Central memory CD8-positive, alpha-beta T cell (primary cell): ENCODE results near the gene CTNND1.
"Not testable (repeated sequence)": the region's sequence is repeated elsewhere in the genome, so short reads cannot be mapped to it uniquely, and the experiment has no call there.

Experiments used
- ATAC-seq: fragments of 150-1000 bp; cut with Tn5 transposase; replicated peaks from 2 replicates; pipeline ENCODE4 v1.10.0; 2022; ENCODE audit warnings: mild to moderate bottlenecking, moderate FRiP score, moderate number of reproducible peaks; ENCODE audit not compliant: poor library complexity, severe bottlenecking; ENCODE audit errors: extremely low read depth
- DNase-seq, 2 donors: peaks; one replicate each; pipeline ENCODE4 v3.0.0; 2021; ENCODE audit warnings: low spot score in 2 of 2
- H3K27ac Mint-ChIP-seq: one replicate; pipeline ENCODE4 v1.8.0; 2022; ENCODE audit warnings: low read depth, mild to moderate bottlenecking, moderate library complexity, mixed read lengths
- H3K27me3 Mint-ChIP-seq: one replicate; pipeline ENCODE4 v1.8.0; 2022; ENCODE audit warnings: mixed read lengths
- H3K36me3 Mint-ChIP-seq: one replicate; pipeline ENCODE4 v1.8.0; 2022; ENCODE audit warnings: mild to moderate bottlenecking, moderate library complexity, mixed read lengths; ENCODE audit not compliant: insufficient read depth
- H3K4me1 Mint-ChIP-seq: one replicate; pipeline ENCODE4 v1.8.0; 2022; ENCODE audit warnings: mixed read lengths
- H3K4me3 Mint-ChIP-seq: one replicate; pipeline ENCODE4 v1.8.0; 2022; ENCODE audit warnings: mild to moderate bottlenecking, moderate library complexity, mixed read lengths
- H3K9me3 Mint-ChIP-seq: one replicate; pipeline ENCODE4 v1.8.0; 2022; ENCODE audit warnings: mixed read lengths

Gene CTNND1, protein sequence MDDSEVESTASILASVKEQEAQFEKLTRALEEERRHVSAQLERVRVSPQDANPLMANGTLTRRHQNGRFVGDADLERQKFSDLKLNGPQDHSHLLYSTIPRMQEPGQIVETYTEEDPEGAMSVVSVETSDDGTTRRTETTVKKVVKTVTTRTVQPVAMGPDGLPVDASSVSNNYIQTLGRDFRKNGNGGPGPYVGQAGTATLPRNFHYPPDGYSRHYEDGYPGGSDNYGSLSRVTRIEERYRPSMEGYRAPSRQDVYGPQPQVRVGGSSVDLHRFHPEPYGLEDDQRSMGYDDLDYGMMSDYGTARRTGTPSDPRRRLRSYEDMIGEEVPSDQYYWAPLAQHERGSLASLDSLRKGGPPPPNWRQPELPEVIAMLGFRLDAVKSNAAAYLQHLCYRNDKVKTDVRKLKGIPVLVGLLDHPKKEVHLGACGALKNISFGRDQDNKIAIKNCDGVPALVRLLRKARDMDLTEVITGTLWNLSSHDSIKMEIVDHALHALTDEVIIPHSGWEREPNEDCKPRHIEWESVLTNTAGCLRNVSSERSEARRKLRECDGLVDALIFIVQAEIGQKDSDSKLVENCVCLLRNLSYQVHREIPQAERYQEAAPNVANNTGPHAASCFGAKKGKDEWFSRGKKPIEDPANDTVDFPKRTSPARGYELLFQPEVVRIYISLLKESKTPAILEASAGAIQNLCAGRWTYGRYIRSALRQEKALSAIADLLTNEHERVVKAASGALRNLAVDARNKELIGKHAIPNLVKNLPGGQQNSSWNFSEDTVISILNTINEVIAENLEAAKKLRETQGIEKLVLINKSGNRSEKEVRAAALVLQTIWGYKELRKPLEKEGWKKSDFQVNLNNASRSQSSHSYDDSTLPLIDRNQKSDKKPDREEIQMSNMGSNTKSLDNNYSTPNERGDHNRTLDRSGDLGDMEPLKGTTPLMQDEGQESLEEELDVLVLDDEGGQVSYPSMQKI

DNA sequence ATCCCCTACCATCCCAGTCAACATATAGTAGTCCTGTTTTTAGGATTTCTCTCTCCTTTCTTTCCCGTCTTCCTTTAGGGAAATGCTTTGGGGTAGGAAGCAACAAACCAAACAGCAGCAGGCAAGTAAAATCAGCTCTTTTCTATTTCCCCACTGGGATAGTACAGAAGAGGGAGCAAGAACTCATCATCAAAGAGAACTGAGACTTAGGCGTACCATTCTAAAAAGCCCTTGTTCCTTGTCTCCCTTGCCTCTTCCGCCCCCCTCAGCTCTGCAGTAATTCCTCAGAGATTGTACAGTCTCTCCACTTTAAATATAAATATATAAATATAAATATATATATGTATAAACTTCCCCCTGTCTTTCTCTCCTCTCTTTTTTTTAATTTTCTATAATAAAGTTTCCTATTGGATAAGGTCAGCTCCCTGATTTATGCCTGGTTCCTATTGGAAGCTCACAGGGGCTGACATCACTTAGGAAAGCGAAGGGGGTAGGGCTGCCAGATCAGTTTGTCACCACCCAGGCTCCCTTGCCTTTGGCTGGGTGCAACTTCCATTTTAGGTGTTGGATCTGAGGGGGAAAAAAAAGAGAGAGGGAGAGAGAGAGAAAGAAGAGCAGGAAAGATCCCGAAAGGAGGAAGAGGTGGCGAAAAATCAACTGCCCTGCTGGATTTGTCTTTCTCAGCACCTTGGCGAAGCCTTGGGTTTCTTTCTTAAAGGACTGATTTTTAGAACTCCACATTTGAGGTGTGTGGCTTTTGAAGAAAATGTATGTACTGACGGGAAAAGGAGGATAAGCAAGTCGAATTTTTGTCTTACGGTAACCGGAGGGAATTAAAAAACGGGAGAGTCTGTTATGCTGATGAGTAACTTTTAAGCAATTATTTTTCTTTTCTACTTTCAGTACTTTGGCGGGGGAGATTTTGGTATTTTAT lies at the start of gene CTNND1:
CTNND1 (plus strand) TSS at position 502 of the 934 bp plus-strand sequence. CDS start 29,677 bp downstream, outside the sequence.
- ATAC-seq (no peak), DNase-seq (no peak)
- peaks cover 5% of the 10 kb centered on the region for H3K36me3 Mint-ChIP-seq
- no peaks in the 10 kb centered on the region for H3K9me3 Mint-ChIP-seq
- H3K4me1 Mint-ChIP-seq = no peaks in the 10 kb centered on the region
- peak within 1 kb of the TSS; percentile 27 for H3K27ac Mint-ChIP-seq
- H3K4me3 Mint-ChIP-seq = peak within 1 kb of the TSS; percentile 45
- H3K27me3 Mint-ChIP-seq = no peaks in the 10 kb centered on the region

DNA sequence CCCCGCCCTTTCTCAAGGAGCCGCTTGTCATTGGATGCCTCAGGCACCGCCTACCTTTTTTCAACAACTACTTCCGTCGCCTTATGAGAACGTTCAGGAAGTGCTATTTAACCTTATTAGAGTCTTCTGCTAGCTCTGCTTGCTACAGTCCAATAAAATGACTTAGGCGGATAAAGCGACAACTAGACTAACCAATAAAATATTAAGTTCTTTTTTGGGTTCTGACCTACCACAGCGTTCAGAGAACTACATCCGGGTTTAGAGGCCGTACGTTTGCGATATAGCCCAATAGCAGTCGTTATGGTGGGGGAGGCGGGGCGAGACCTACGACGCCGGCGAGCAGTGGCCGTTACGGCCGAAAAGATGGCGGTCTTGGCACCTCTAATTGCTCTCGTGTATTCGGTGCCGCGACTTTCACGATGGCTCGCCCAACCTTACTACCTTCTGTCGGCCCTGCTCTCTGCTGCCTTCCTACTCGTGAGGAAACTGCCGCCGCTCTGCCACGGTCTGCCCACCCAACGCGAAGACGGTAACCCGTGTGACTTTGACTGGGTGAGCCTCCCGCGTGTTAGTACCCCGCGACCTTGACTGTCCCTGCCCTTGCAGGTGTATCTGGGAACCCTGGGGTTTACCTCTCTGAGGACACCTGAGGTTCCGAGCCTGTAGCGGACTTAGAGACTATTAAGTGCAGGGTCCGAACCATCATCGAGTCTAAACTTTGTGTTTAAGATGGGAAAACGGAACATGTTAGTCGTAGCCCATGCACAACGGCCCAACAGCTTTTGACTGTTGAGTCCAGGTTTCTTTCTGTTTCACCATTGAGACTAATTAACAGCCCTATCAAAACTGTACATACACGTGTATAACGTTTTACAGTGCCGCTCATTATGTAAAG lies 49.1 kb upstream of the CTNND1 start, which contains the start of gene TMX2:
TMX2 (plus strand) TSS at position 338 of the 895 bp plus-strand sequence; CDS start at position 364, 26 bp downstream.
- peaks cover 43% of the 10 kb centered on the region for H3K4me1 Mint-ChIP-seq
- H3K36me3 Mint-ChIP-seq = peaks cover 18% of the 10 kb centered on the region
- peak within 1 kb of the TSS; percentile 94 for H3K27ac Mint-ChIP-seq
- DNase-seq (peak; percentile 71 to 86), ATAC-seq (peak; percentile 96)
- H3K9me3 Mint-ChIP-seq = no peaks in the 10 kb centered on the region
- H3K27me3 Mint-ChIP-seq = no peaks in the 10 kb centered on the region
- peak within 1 kb of the TSS; percentile 93 for H3K4me3 Mint-ChIP-seq

DNA sequence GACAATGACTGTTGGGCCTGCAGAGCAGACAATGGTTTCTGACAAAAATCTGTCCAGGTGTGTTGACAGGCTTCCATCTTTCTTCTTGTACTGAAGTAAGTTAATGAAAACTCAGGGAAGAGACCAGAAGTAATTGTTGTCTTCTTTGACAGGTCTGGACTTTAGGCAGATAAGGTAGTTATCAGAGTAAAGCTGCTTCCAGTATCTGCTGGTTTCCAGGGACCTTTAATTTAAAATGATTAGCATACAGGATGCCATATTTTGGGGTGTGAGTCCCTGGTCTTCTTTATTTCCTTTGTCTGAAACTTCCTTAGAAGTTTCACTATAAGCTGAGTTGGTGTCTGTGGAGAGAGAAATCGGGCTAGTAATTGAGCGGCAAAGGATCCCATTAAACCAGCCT lies 47.8 kb upstream of the CTNND1 start:
- peak overlapping the region; percentile 93 for H3K4me3 Mint-ChIP-seq
- peaks cover 32% of the 10 kb centered on the region for H3K4me1 Mint-ChIP-seq
- H3K36me3 Mint-ChIP-seq = peaks cover 20% of the 10 kb centered on the region
- H3K9me3 Mint-ChIP-seq = no peaks in the 10 kb centered on the region
- no peak for ATAC-seq
- peak overlapping the region; percentile 94 for H3K27ac Mint-ChIP-seq
- no peak for DNase-seq
- no peaks in the 10 kb centered on the region for H3K27me3 Mint-ChIP-seq

DNA sequence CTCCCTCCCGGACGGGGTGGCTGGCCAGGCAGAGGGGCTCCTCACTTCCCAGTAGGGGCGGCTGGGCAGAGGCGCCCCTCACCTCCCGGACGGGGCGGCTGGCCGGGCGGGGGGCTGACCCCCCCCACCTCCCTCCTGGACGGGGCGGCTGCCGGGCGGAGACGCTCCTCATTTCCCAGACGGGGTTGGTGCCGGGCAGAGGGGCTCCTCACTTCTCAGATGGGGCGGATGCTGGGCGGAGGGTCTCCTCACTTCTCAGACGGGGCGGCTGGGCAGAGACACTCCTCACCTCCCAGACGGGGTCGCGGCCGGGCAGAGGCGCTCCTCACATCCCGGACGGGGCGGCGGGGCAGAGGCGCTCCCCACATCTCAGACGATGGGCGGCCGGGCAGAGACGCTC lies 44.9 kb upstream of the CTNND1 start:
- ATAC-seq, H3K27ac Mint-ChIP-seq, H3K4me3 Mint-ChIP-seq, H3K9me3 Mint-ChIP-seq, H3K27me3 Mint-ChIP-seq, DNase-seq: not testable (repeated sequence)
- H3K36me3 Mint-ChIP-seq = peaks cover 28% of the 10 kb centered on the region
- peaks cover 20% of the 10 kb centered on the region for H3K4me1 Mint-ChIP-seq

DNA sequence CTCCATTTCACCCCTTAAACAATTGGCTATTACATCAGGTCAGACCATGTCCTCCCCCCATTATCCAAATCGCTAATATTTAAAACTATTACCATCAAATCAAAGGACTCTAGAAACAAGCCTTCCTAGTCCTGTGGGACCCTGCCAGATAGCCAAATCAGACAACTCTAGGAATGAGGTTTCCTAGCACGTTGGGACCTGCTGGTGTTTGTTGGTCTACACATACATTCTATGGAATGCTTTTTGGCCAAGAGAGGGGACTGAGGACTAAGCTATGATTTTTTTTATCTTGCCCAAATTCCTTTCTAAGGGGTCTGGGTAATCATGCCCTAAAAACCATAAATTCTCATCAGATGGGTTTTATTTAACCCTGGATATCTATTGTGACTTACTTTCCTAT lies 34.4 kb upstream of the CTNND1 start:
- no peaks in the 10 kb centered on the region for H3K27me3 Mint-ChIP-seq
- H3K4me1 Mint-ChIP-seq = peaks cover 15% of the 10 kb centered on the region
- no peak overlapping the region for H3K27ac Mint-ChIP-seq
- DNase-seq (no peak), ATAC-seq (no peak)
- no peak overlapping the region for H3K4me3 Mint-ChIP-seq
- peaks cover 17% of the 10 kb centered on the region for H3K36me3 Mint-ChIP-seq
- H3K9me3 Mint-ChIP-seq = no peaks in the 10 kb centered on the region

DNA sequence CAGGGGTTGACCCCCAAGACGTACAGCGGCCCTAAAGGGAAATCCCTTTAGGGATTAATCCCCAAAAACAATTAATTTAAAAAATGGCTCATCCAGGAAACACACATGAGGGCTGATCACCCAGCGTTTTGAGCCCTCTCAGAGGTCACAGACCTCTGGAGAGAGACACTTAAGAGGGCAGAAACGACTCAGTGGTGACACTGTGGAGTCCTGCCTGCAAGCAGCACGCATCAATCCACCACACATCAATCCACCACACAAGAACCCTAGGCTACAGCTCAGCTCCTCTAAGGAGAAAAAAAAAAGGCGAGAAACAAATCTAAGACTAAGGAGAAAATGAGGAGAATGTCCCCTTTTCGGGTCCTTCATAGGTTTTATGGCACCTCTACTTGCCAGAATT lies 32.8 kb upstream of the CTNND1 start:
- Mint-ChIP-seq H3K27me3 (no peaks in the 10 kb centered on the region), H3K27ac (no peak overlapping the region), H3K36me3 (peaks cover 12% of the 10 kb centered on the region), H3K4me3 (no peak overlapping the region), H3K9me3 (no peaks in the 10 kb centered on the region), H3K4me1 (peaks cover 15% of the 10 kb centered on the region)
- DNase-seq (no peak), ATAC-seq (no peak)

DNA sequence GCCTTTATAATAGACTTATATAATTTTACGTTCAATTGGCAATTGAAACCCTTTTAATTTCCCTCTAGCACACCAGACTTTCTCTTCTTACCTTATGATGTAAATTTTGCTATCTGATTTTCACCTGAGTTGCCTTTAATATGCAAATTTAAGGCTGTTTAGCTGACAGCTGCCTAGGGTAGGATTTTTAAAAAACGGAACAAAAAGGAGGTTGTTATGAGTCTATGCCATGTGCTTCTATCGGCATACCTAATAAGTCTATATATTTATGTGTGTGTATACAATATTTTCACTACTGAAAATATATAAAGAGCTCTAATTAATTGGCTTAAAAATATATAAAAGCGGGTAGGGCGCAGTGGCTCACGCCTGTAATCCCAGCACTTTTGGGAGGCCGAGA lies 32.1 kb upstream of the CTNND1 start:
- Mint-ChIP-seq H3K27ac (no peak overlapping the region), H3K4me3 (no peak overlapping the region), H3K9me3 (no peaks in the 10 kb centered on the region), H3K27me3 (no peaks in the 10 kb centered on the region), H3K4me1 (peaks cover 15% of the 10 kb centered on the region), H3K36me3 (peaks cover 14% of the 10 kb centered on the region)
- ATAC-seq (no peak), DNase-seq (no peak)

DNA sequence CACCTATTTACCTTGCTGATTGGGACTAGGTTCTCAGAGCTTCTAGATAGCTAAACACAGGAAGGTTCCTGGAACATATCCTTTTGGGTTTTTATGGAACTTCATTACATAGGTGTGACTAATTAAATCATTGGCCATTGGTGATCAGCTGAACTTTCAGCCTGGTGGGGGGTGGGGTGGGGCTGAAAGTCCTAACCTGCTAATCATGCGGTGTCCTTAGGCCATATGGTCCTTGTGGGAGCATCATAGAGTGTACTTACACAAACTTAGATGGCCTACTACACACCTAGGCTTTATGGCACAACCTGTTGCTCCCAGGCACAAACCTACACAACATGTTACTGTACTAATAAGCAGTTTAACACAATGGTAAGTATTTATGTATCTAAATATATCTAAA lies 28.9 kb upstream of the CTNND1 start:
- H3K27me3 Mint-ChIP-seq = no peaks in the 10 kb centered on the region
- peaks cover 10% of the 10 kb centered on the region for H3K4me1 Mint-ChIP-seq
- DNase-seq = no peak

DNA sequence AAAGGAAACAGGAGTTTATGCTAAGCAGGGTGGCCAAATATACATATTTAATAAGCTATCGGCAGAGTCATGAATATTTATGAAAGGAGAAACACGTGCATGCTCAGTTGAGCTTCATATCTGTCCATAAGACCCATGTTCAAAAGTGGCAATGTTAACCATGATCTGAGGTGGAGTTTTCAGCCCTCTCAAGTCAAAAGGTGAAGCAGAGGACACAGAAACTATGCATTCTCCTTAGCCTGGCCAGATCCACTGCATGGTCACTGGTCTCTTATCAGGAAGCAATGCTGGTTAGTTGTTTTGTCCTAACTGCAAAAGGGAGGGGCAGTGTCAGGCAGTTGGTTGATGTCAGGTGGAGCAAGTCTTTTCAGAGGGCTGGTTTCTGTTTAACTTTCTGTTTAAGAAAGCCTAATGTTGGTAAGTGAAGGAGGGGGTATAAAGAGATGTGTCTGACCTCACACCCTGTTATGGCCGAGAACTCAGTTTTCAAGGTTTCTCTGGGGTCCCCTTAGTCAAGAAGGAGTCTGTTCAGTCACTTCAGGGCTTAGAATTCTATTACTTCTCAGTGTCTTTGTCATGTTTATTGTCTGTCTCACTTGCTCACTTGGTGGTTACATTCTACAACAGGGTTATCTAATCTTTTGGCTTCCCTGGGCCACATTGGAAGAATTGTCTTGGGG lies 25.8 kb upstream of the CTNND1 start:
- no peak for DNase-seq
- no peak for ATAC-seq
- peaks cover under 1% of the 10 kb centered on the region for H3K4me1 Mint-ChIP-seq
- peaks cover 28% of the 10 kb centered on the region for H3K36me3 Mint-ChIP-seq
- peak overlapping the region; percentile 41 for H3K27ac Mint-ChIP-seq
- H3K4me3 Mint-ChIP-seq = no peak overlapping the region
- no peaks in the 10 kb centered on the region for H3K9me3 Mint-ChIP-seq
- no peaks in the 10 kb centered on the region for H3K27me3 Mint-ChIP-seq

More for the DNA sequence above, 28.9 kb upstream of the CTNND1 start:
- H3K27ac Mint-ChIP-seq = no peak overlapping the region
- peaks cover 25% of the 10 kb centered on the region for H3K36me3 Mint-ChIP-seq
- no peaks in the 10 kb centered on the region for H3K9me3 Mint-ChIP-seq
- no peak overlapping the region for H3K4me3 Mint-ChIP-seq
- ATAC-seq = no peak

DNA sequence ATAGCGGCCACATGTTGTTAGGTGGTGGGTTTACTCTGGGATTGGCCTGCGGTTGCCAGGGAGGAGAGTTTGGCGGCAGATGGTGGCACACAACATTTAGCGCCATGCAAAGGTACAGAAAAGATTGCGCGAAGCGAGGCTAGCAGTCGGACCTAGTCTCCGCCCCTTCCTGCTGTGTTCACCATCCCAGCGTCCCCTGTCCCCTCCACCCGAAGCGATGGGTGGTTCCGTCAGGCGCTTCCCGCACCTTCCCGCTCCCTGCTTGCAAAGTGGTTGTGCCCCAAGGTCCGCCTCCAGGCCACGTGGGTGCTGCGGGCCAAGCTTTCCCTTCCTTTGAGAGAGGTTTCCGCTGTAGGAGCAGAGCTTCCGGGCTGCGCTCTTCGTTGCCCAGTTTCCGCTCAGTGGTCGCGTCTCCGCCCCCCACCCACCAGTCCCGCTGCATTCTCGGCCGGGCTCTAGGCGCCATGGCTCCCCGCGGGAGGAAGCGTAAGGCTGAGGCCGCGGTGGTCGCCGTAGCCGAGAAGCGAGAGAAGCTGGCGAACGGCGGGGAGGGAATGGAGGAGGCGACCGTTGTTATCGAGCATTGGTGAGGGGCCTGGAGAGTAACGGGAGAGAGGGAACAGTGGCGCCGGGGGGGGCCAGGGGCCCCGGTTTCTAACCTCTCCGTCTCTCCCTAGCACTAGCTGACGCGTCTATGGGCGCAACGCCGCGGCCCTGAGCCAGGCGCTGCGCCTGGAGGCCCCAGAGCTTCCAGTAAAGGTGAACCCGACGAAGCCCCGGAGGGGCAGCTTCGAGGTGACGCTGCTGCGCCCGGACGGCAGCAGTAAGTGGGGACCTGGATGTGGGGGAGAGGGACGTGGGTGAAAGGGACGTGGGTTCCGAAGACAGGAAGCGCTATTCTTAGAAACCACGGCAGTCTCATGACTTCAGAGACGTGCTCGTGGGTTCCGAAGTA lies 20.2 kb upstream of the CTNND1 start, which contains the start of gene SELENOH:
SELENOH (plus strand) TSS at position 360 of the 955 bp plus-strand sequence; CDS start at position 465, 105 bp downstream.
- peaks cover 37% of the 10 kb centered on the region for H3K36me3 Mint-ChIP-seq
- peak within 1 kb of the TSS; percentile 96 for H3K4me3 Mint-ChIP-seq
- peak within 1 kb of the TSS; percentile 98 for H3K27ac Mint-ChIP-seq
- DNase-seq (peak; percentile 85 to 90), ATAC-seq (peak; percentile 87)
- H3K4me1 Mint-ChIP-seq = peaks cover 44% of the 10 kb centered on the region
- no peaks in the 10 kb centered on the region for H3K27me3 Mint-ChIP-seq
- no peaks in the 10 kb centered on the region for H3K9me3 Mint-ChIP-seq
